GM21528 (cell line): Measurements from ENCODE around the gene NOP58.
"Not testable (repeated sequence)": the region's sequence is repeated elsewhere in the genome, so short reads cannot be mapped to it uniquely, and the experiment has no call there.

Source experiments
- ATAC-seq: cut with Tn5 transposase; IDR thresholded peaks from one replicate; pipeline ENCODE4 v1.9.1; 2021; ENCODE audit warnings: mild to moderate bottlenecking, moderate library complexity; ENCODE audit not compliant: unreplicated experiment, low FRiP score

The NOP58 gene

GRCh38 chr2:202299712-202300111 is 34.1 kb downstream of the NOP58 start:
- peak; percentile 71 for ATAC-seq

DNA sequence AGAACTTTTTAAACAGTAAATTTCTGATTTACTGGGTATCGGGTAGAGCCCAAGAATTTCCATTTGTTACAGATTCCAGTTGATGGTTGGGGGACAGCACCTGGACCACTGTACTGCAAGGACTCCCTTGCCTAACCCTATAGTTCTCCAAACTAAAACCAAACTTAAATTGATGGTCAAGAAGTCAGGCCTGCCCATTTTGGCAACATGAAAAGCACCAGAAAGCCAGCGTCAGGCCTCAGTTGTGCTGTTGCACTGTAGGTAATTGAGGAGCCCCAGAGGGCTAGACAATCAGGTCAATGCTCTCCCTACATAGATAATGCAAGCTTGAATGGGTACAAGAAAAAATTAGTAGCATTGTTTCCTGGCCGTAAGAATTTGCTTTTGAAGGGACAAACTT is 40.5 kb downstream of the NOP58 start:
- ATAC-seq: no peak

DNA sequence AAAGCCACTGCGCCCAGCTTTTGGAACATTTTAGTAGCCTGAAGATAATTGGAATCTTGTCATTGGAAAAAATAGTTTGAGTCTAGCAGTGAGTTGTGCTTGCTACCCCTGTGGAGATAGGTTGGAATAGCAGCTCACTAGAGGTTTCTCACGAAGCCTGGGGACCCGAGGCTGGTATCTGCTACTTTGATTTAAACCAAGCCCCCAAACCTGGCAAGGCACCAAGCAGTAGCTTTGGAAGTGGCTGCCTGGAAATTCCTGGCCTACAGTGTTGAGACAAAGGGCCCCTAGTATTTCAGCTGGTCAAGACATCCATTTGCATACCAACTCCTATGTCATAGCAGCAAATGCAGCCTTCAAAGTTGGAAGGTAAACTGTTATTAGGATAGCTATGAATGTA is 42.1 kb downstream of the NOP58 start:
- no peak for ATAC-seq

DNA sequence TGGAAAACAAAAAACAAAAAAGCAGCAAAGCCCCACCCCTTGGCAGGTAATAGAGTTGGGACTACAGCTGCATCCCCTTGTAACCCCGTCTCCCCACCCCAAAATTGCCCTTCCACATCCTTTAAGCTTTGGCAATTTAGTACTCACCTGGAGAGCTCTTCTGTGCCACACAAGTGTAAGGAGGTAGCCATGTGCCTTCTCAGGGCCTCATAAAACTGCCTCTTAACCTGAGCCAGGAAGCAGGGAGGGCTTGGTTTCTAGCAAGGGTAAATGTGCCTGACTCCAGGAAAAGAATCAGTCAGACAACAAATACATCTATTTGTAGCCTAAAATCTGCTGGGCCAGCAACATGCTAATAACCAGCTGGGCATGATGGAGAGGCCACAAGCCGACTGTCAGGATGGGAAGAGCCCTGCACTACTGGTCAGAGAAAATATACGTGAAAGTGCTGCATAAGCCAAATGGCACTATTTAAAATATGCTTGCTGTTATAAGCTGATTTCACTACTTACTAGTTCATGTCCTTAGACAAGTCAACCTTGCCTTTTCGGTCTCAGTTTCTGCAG is 46.3 kb downstream of the NOP58 start:
- no peak for ATAC-seq

DNA sequence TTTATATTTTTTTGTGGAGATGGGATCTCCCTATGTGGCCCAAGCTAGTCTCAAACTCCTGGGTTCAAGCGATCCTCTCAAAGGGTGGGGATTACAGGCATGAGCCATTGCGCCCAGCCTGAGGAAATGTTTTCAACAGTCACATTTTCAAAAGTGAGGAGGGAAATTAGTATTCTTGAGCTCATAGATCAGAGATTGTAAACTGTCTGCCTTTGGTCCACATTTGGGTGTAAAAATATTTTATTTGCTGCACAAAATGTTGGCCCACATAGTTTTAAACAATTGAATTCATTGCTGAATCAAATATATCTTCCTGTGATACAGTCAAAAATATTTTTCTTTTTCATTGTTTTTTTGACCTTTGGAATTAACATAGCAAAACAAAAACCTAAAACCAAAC is 48.6 kb downstream of the NOP58 start:
- ATAC-seq: no peak

DNA sequence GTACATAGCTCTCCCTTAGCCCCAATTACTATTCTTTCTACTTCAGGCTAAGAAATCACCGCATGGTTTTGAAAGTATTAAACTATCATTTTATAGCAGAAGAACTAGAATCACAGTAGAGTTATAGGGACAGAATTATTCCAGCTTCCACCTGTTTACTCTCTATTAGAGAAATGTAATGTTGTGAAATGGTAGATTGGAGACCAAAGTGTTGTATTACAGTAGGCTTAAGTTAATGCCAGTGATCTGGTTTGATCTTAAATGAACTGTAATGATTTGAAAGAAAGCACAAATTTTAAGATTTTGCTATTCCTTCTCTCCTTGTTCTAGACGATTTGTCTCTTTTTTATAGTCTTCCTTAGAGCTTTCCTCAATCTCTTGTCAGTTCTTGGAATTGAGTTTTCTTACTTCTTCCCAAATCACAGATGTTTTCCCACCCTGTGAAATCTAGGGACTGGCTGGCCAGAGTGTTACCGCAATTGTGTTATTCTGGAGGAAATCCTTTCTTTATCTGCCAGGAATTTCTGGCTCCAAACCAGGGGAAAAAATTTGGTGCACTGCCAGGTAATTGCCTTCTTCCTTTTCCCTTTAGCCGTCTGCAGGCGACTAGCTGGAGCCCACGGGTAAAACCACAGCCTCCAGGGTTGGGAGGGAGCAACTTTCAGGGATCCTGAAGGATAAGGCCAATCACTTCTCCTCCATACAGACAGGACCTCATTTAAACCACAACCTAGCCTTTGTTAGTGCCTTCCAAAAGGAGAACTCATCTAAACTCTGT is 51.7 kb downstream of the NOP58 start:
- no peak for ATAC-seq

DNA sequence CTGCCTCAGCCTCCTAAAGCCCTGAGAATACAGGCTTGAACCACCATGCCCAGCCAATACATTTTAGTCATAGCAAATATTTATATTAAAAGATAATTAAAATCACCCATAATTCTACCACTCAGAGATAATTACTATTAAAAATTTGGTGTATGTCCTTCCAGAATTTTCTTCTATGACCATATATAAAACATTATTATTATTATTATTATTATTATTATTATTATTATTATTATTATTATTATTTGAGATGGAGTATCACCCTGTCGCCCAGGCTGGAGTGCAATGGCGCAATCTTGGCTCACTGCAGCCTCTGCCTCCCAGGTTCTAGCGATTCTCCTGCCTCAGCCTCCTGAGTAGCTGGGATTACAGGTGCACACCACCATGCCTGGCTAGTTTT is 54.8 kb downstream of the NOP58 start:
- ATAC-seq: not testable (repeated sequence)

GRCh38 chr2:202322435-202322834 is 56.9 kb downstream of the NOP58 start:
- ATAC-seq: no peak

GRCh38 chr2:202327858-202328257 is 62.3 kb downstream of the NOP58 start:
- ATAC-seq: no peak

DNA sequence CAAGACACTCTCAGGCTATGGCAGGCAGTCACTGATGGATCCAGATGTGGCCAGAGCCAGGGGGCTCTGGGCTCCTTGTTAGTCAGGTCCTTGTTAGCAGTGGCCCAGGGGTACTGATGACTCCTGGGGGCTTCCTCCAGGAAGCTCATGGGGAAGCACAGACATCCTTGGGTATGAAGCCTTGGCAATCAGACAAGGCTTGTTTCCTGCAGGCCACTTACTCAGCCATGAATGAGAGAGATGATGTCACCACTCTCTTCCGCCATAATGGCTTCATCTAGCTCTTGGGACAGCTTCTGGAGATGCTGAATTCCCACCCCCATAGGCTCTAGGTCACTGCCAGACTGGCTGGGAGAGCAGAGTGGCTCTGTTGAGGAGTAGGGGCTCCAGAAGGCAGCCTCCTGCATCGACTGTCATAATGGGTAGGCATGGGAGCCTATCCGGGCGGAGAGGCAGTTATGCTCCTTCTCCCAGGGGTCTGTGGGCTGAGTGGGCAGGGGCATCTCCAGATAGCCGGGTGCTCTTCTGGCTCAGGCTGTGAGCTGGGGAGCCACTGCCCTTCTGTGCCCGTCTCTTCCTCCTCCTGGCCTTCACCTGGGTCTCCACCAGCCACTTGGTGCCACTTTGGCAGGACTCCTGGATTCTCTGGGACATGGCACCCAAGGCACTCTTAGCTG is 70.4 kb downstream of the NOP58 start:
- no peak for ATAC-seq

DNA sequence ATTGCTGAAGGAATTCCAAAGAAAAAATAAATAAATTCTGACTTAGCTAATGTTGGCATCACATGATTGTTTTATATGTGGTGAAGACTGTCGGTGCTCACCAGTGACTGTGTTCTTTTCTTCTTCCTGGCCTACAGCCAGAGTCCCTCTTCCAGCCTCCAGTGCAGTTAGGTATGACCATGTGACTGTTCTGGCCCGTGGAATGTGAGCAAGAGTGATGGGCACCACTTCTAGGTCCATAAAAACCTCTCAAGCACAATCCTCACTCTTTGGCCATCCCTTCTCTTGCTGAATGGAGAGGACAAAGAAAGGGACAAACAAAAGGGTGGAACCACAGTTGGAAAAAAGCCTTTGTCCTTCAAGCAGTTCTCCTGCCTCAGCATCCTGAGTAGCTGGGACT is 71.6 kb downstream of the NOP58 start:
- no peak for ATAC-seq

- no peak for ATAC-seq
Observed at GRCh38 chr2:202337706-202338346, 72.3 kb downstream of the NOP58 start.

DNA sequence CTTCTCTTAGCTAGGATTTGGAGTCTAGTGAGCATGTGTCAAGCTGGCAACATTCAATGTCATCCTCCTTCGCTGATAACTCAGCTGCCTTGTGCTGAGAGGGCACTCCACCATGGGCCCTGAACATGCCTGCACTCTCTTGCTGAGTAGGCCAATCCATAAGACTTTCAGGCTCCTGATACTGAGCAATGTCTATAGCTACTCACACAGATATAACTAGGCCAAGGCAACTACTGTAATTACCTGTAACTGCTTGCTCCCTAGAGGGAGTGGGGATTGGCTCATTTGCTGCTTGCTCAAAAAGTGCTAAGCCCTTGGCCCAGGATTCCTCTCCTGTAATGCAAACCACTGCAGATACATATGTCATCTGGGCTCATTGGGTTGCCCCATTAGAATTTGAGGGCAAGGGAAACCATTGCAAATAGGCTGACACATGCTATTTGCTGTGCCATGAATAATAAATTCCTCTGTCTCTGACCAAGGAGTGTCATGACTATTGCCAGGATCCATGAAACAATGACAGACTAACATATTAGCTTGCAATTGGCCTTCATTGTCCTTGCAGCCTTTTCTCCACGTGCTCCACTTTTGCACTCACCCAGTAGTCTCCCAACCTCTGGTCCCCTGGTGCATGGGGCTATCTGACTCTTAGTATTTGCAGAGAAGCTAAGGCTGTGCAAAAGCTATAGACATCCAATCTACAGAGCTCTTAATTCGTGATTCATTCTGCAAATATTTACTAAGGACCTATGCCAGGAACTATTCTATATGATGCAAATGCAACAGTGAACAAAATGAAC is 73.7 kb downstream of the NOP58 start:
- no peak for ATAC-seq

GRCh38 chr2:202344178-202344577 is 78.6 kb downstream of the NOP58 start:
- no peak for ATAC-seq

DNA sequence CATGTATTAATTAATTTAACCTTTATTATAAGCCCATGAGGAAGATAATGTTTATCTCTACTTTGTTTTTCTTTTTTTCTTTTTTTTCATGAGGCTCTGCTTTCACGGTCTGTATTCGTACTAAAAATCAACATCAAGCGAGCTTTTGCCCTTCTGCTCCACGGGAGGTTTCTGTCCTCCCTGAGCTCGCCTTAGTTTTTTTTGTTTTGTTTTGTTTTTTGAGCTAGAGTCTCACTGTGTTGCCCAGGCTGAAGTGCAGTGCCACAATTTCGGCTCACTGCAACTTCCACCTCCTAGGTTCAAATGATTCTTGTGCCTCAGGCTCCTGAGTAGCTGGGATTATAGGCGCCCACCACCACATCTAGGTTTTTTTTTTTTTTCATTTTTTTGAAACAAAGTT is 80.6 kb downstream of the NOP58 start:
- no peak for ATAC-seq
